Measurements from ENCODE around the gene ELOVL5.

ELOVL5 gene

GRCh38 chr6:53251033-53251672, 97.6 kb downstream of the ELOVL5 start:
- TF ChIP-seq CTCF (IDR thresholded peaks at IDR 0.05; ENCODE audit: low read length) (no peak), EZH2 (IDR thresholded peaks at IDR 0.05; ENCODE audit: borderline replicate concordance, low read length) (no peak)
- no peaks in the 10 kb centered on the region for H3F3A ChIP-seq (ENCODE audit: insufficient read depth, low read length)
- H3K27me3 ChIP-seq (ENCODE audit: insufficient read depth, low read length): no peaks in the 10 kb centered on the region
- no peak overlapping the region for H3K4me3 ChIP-seq (ENCODE audit: low read depth, low read length, poor library complexity, severe bottlenecking)
- no peaks in the 10 kb centered on the region for H3K79me2 ChIP-seq (ENCODE audit: insufficient read depth, low read length)
- H2AFZ ChIP-seq (ENCODE audit: low read length): no peak overlapping the region
- H3K9ac ChIP-seq (ENCODE audit: low read length): no peak overlapping the region
- peaks cover 14% of the 10 kb centered on the region for H3K4me1 ChIP-seq (ENCODE audit: insufficient read depth, low read length, severe bottlenecking)
- no peaks in the 10 kb centered on the region for H3K9me2 ChIP-seq (ENCODE audit: low read depth, low read length)
- no peaks in the 10 kb centered on the region for H3K9me3 ChIP-seq (ENCODE audit: low read length)
- H3K36me3 ChIP-seq (ENCODE audit: insufficient read depth, low read length): no peaks in the 10 kb centered on the region
- no peak overlapping the region for H3K27ac ChIP-seq (ENCODE audit: low read depth, low read length, poor library complexity, severe bottlenecking)
- no peaks in the 10 kb centered on the region for H4K20me1 ChIP-seq (ENCODE audit: insufficient read depth, low read length)
- H3K4me2 ChIP-seq (ENCODE audit: low read length): no peak overlapping the region

- Histone ChIP-seq H4K20me1 (ENCODE audit: insufficient read depth, low read length) (no peaks in the 10 kb centered on the region), H3K4me1 (ENCODE audit: insufficient read depth, low read length, severe bottlenecking) (peaks cover 19% of the 10 kb centered on the region), H3K27me3 (ENCODE audit: insufficient read depth, low read length) (no peaks in the 10 kb centered on the region), H3K4me2 (ENCODE audit: low read length) (no peak overlapping the region), H3K9me2 (ENCODE audit: low read depth, low read length) (no peaks in the 10 kb centered on the region), H3K9me3 (ENCODE audit: low read length) (no peaks in the 10 kb centered on the region), H3F3A (ENCODE audit: insufficient read depth, low read length) (no peaks in the 10 kb centered on the region), H2AFZ (ENCODE audit: low read length) (no peak overlapping the region), H3K36me3 (ENCODE audit: insufficient read depth, low read length) (no peaks in the 10 kb centered on the region), H3K27ac (ENCODE audit: low read depth, low read length, poor library complexity, severe bottlenecking) (no peak overlapping the region), H3K4me3 (ENCODE audit: low read depth, low read length, poor library complexity, severe bottlenecking) (no peak overlapping the region), H3K79me2 (ENCODE audit: insufficient read depth, low read length) (no peaks in the 10 kb centered on the region), H3K9ac (ENCODE audit: low read length) (no peak overlapping the region)
- TF ChIP-seq CTCF (IDR thresholded peaks at IDR 0.05; ENCODE audit: low read length): no peak
- TF ChIP-seq EZH2 (IDR thresholded peaks at IDR 0.05; ENCODE audit: borderline replicate concordance, low read length): no peak
Measured at GRCh38 chr6:53250176-53251032, 98.3 kb downstream of the ELOVL5 start.

DNA sequence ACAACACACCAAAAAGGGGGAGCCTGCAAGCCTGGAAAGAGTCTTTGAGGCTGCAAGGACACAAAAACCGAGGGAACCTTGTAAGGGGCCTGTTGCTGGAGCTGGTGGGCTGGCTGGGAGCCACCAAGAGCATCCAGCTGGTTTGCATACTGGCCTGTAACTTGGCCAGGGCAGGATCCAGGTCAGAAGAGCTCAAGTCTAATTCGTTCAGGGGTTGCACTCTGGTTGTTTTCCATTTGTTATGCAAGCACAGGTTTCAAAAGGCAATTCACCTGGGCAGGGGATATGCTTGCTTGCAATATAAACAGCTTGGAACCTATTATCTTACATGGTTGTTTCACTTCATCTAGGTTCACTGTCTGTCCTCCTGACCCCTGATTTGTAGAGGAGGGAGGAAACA, 101.8 kb downstream of the ELOVL5 start:
- no peaks in the 10 kb centered on the region for H3K9me3 ChIP-seq (ENCODE audit: low read length)
- TF ChIP-seq EZH2 (IDR thresholded peaks at IDR 0.05; ENCODE audit: borderline replicate concordance, low read length) (no peak), CTCF (IDR thresholded peaks at IDR 0.05; ENCODE audit: low read length) (no peak)
- no peak overlapping the region for H3K4me2 ChIP-seq (ENCODE audit: low read length)

More for the DNA sequence above, 101.8 kb downstream of the ELOVL5 start:
- H4K20me1 ChIP-seq (ENCODE audit: insufficient read depth, low read length): no peaks in the 10 kb centered on the region
- no peaks in the 10 kb centered on the region for H3K9me2 ChIP-seq (ENCODE audit: low read depth, low read length)
- H2AFZ ChIP-seq (ENCODE audit: low read length): no peak overlapping the region
- H3K4me3 ChIP-seq (ENCODE audit: low read depth, low read length, poor library complexity, severe bottlenecking): no peak overlapping the region
- no peaks in the 10 kb centered on the region for H3K36me3 ChIP-seq (ENCODE audit: insufficient read depth, low read length)
- H3K9ac ChIP-seq (ENCODE audit: low read length): no peak overlapping the region
- H3K79me2 ChIP-seq (ENCODE audit: insufficient read depth, low read length): no peaks in the 10 kb centered on the region
- H3K4me1 ChIP-seq (ENCODE audit: insufficient read depth, low read length, severe bottlenecking): peaks cover 44% of the 10 kb centered on the region
- peak overlapping the region; percentile 41 for H3K27ac ChIP-seq (ENCODE audit: low read depth, low read length, poor library complexity, severe bottlenecking)
- H3F3A ChIP-seq (ENCODE audit: insufficient read depth, low read length): no peaks in the 10 kb centered on the region
- H3K27me3 ChIP-seq (ENCODE audit: insufficient read depth, low read length): no peaks in the 10 kb centered on the region

Measured in OCI-LY1 (cell line).